Activated T-helper 1 cell treated with anti-CD3 and anti-CD28 coated beads, Interleukin-2, amount 50 U/mL, for 16 hours (primary cell): ENCODE results near the gene PLAGL1.
"Not testable (repeated sequence)": the region's sequence is repeated elsewhere in the genome, so short reads cannot be mapped to it uniquely, and the experiment has no call there.

Source experiments
- DNase-seq, 2 donors: peaks; one replicate each; pipeline ENCODE4 v3.0.0-alpha.2; 2020; ENCODE audit warnings: low read depth in 1 of 2, low spot score in 1 of 2

PLAGL1 gene

GRCh38 chr6:143940011-143940597, 68.0 kb downstream of the PLAGL1 start:
- peak in 1 of 2 donors; percentile 23 for DNase-seq

- DNase-seq = no peak
These were observed 68.7 kb downstream of the PLAGL1 start for GRCh38 chr6:143939364-143939763.

GRCh38 chr6:143937668-143937970, 70.4 kb downstream of the PLAGL1 start:
- no peak for DNase-seq

GRCh38 chr6:143936778-143937667, 71.0 kb downstream of the PLAGL1 start:
- no peak for DNase-seq

- DNase-seq = no peak
These were observed 71.7 kb downstream of the PLAGL1 start for GRCh38 chr6:143936347-143936746.

GRCh38 chr6:143934867-143935266, 73.2 kb downstream of the PLAGL1 start:
- DNase-seq = no peak

- no peak for DNase-seq
These were observed 73.7 kb downstream of the PLAGL1 start for GRCh38 chr6:143934331-143934730.

GRCh38 chr6:143929975-143930374, 78.1 kb downstream of the PLAGL1 start:
- no peak for DNase-seq

GRCh38 chr6:143928853-143929252, 79.2 kb downstream of the PLAGL1 start:
- no peak for DNase-seq

- DNase-seq = not testable (repeated sequence)
These were observed 91.0 kb downstream of the PLAGL1 start for GRCh38 chr6:143917026-143917425.

- no peak for DNase-seq
These were observed 95.4 kb downstream of the PLAGL1 start for GRCh38 chr6:143912671-143913070.

GRCh38 chr6:143911028-143911427, 97.0 kb downstream of the PLAGL1 start:
- no peak for DNase-seq

- no peak for DNase-seq
These were observed 105.2 kb downstream of the PLAGL1 start for GRCh38 chr6:143902827-143903226.

GRCh38 chr6:143901885-143902750, 105.9 kb downstream of the PLAGL1 start:
- no peak for DNase-seq

GRCh38 chr6:143900358-143900757, 107.7 kb downstream of the PLAGL1 start:
- no peak for DNase-seq

GRCh38 chr6:143896126-143896860, 111.8 kb downstream of the PLAGL1 start:
- no peak for DNase-seq

GRCh38 chr6:143894655-143895054, 113.4 kb downstream of the PLAGL1 start:
- no peak for DNase-seq
